K562 (cell line): ENCODE measurements around the gene TUFM. TPM values are rescaled to one million over a fixed set of nuclear protein-coding genes. Genes with fewer than 3 reads are reported as not detected.

ENCODE experiments used
- ATF7 ChIP-seq: fragments of 450-650 bp; IDR thresholded peaks from 2 replicates; pipeline ENCODE4 v1.7.1; 2014; ENCODE audit warnings: mild to moderate bottlenecking, moderate library complexity
- DACH1 ChIP-seq: fragments of 450-650 bp; IDR thresholded peaks from 2 replicates; pipeline ENCODE4 v1.6.1; 2018; ENCODE audit not compliant: partially characterized antibody
- GABPA ChIP-seq: fragments of 200-800 bp; sonication (Bioruptor generic); conservative IDR thresholded peaks from 2 replicates; pipeline ENCODE4 v1.6.1; 2016; ENCODE audit warnings: low read depth, missing genetic modification characterization, missing compliant biosample characterization
- HDGF ChIP-seq: fragments of 450-650 bp; IDR thresholded peaks from 2 replicates; pipeline ENCODE4 v1.6.1; 2016
- IFI16 ChIP-seq: fragments of 250-450 bp; sonication (Bioruptor Pico); IDR thresholded peaks from 2 replicates; pipeline ENCODE4 v2.1.2; 2022; ENCODE audit warnings: mild to moderate bottlenecking, inconsistent platforms
- RBFOX2 ChIP-seq: fragments of 200-400 bp; formaldehyde crosslinking; IDR thresholded peaks from 2 replicates; pipeline ENCODE4 v1.6.1; 2017; ENCODE audit warnings: low read depth, mild to moderate bottlenecking, low read length, moderate library complexity
- SIX5 ChIP-seq, 2 experiments: IDR thresholded peaks; 2 replicates each; pipeline ENCODE4 v1.6.1; 2011; ENCODE audit warnings: low read length in 2 of 2, borderline replicate concordance in 1 of 2, low read depth in 1 of 2, mild to moderate bottlenecking in 1 of 2, moderate library complexity in 1 of 2; ENCODE audit not compliant: insufficient read depth in 1 of 2
- polyA plus RNA-seq, 8 experiments: library from polyadenylated mRNA; depleted of rRNA in 4 of 8; stranded (reverse) in 5 of 8; unstranded in 3 of 8; fragments of >200 nt; fragmentation: Nextera tagmentation in 2 of 8; fragmentation: Illumina TruSeq in 1 of 8; extraction: Ambion mirVana in 2 of 8; extraction: Trizol in 1 of 8; gene quantifications; 2 replicates each; pipeline versions ENCODE4 v1.2.1 to v1.2.3, GENCODE V29; 2011 to 2014; ENCODE audit warnings: inconsistent platforms in 1 of 8, missing spikeins in 1 of 8
- total RNA-seq, 7 experiments: library from RNA; depleted of rRNA in 6 of 7; stranded (reverse); fragments of >200 nt in 6 of 7; fragmentation: Illumina TruSeq in 2 of 7; extraction: Trizol in 2 of 7; gene quantifications; 2 replicates each; pipeline versions ENCODE4 v1.2.1 to v1.2.3, GENCODE V29; 2011 to 2021; ENCODE audit warnings: low replicate concordance in 1 of 7
- TF ChIP-seq, protein P1 (sequence below): fragments of 450-650 bp; formaldehyde crosslinking; IDR thresholded peaks from 2 replicates; pipeline ENCODE4 v1.4.0; 2022; ENCODE audit warnings: missing genetic modification characterization
- TF ChIP-seq, protein P2 (sequence below), 2 experiments: fragments of 450-650 bp in 1 of 2; sonication (generic) in 1 of 2; formaldehyde crosslinking in 1 of 2; IDR thresholded peaks in 1 of 2; conservative IDR thresholded peaks in 1 of 2; 2 replicates each; pipeline versions ENCODE4 v1.6.1 to v1.8.1; 2016 to 2023; ENCODE audit warnings: mild to moderate bottlenecking in 2 of 2, moderate library complexity in 2 of 2, inconsistent platforms in 1 of 2, missing genetic modification reagents in 1 of 2
- TF ChIP-seq, protein P3 (sequence below), 3 experiments: IDR thresholded peaks in 2 of 3; conservative IDR thresholded peaks in 1 of 3; 2 replicates each; pipeline ENCODE4 v1.5.1; 2011 to 2012; ENCODE audit warnings: low read length in 3 of 3, mild to moderate bottlenecking in 3 of 3, control low read depth in 2 of 3, improper control_type of control experiment in 1 of 3, inconsistent platforms in 1 of 3, low read depth in 1 of 3, mixed read lengths in 1 of 3, moderate library complexity in 1 of 3; ENCODE audit not compliant: insufficient read depth in 2 of 3
- TF ChIP-seq, protein P4 (sequence below): sonication (generic); formaldehyde crosslinking; IDR thresholded peaks from 2 replicates; pipeline ENCODE4 v1.9.0; 2022; ENCODE audit warnings: mild to moderate bottlenecking, missing genetic modification reagents

The TUFM gene
- total and polyA plus RNA-seq, 9 of the 15 experiments (the other 6 are each of a cell fraction or from before 2014, with no cell fraction given), result 34.1 to 434 (median 256) TPM

DNA sequence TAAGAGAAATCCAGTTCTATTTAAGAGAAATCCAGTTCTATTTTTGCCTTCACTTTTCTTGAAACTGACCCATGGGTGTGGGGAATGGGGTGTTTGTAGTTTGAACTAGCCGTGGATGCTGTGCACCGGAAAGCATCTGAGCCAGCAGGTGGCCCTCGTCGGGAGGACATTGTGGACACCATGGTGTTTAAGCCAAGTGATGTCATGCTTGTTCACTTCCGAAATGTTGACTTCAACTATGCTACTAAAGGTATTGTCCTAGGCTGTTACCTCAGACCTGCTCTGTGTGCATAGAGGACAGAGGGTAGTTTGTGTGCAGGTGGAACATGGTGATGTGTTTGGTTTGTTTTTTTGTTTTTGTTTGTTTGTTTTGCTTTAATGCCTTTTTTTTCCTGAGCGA, 20.0 kb downstream of the TUFM start (continued):
- TF ChIP-seq, protein P1, sequence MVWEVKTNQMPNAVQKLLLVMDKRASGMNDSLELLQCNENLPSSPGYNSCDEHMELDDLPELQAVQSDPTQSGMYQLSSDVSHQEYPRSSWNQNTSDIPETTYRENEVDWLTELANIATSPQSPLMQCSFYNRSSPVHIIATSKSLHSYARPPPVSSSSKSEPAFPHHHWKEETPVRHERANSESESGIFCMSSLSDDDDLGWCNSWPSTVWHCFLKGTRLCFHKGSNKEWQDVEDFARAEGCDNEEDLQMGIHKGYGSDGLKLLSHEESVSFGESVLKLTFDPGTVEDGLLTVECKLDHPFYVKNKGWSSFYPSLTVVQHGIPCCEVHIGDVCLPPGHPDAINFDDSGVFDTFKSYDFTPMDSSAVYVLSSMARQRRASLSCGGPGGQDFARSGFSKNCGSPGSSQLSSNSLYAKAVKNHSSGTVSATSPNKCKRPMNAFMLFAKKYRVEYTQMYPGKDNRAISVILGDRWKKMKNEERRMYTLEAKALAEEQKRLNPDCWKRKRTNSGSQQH, result 0 out of 2 replicates have a peak, but pooled peaks have one; percentile 20
- TF ChIP-seq RBFOX2 (0 out of 2 replicates have a peak, but pooled peaks have one; percentile 6), DACH1 (no peak), GABPA (tag) (0 out of 2 replicates have a peak, but pooled peaks have one; percentile 13), IFI16 (CRISPR knock-in tag) (no peak), ATF7 (peak; percentile 43; the same call in 1 of the 2 replicates), HDGF (0 out of 2 replicates have a peak, but pooled peaks have one; percentile 33), SIX5 (IDR thresholded peaks at IDR 0.05; ENCODE audit: borderline replicate concordance in 1 of 2, insufficient read depth in 1 of 2, low read depth in 1 of 2, low read length in 2 of 2) (no peak)
- TF ChIP-seq, protein P2, sequence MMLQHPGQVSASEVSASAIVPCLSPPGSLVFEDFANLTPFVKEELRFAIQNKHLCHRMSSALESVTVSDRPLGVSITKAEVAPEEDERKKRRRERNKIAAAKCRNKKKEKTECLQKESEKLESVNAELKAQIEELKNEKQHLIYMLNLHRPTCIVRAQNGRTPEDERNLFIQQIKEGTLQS (IDR thresholded peaks at IDR 0.05), result peak; percentile 39; the same call in 1 of the 2 replicates
- TF ChIP-seq, protein P2 (CRISPR knock-in tag; conservative IDR thresholded peaks at IDR 0.05), result no peak
- TF ChIP-seq, protein P3, sequence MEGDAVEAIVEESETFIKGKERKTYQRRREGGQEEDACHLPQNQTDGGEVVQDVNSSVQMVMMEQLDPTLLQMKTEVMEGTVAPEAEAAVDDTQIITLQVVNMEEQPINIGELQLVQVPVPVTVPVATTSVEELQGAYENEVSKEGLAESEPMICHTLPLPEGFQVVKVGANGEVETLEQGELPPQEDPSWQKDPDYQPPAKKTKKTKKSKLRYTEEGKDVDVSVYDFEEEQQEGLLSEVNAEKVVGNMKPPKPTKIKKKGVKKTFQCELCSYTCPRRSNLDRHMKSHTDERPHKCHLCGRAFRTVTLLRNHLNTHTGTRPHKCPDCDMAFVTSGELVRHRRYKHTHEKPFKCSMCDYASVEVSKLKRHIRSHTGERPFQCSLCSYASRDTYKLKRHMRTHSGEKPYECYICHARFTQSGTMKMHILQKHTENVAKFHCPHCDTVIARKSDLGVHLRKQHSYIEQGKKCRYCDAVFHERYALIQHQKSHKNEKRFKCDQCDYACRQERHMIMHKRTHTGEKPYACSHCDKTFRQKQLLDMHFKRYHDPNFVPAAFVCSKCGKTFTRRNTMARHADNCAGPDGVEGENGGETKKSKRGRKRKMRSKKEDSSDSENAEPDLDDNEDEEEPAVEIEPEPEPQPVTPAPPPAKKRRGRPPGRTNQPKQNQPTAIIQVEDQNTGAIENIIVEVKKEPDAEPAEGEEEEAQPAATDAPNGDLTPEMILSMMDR (IDR thresholded peaks at IDR 0.05 in 2 of 3, conservative IDR thresholded peaks at IDR 0.05 in 1 of 3; ENCODE audit: insufficient read depth in 2 of 3, low read depth in 1 of 3, low read length in 3 of 3), result 0 out of 6 replicates have a peak, but pooled peaks of 1 of the 3 experiments have one; percentile 25
- TF ChIP-seq, protein P4, sequence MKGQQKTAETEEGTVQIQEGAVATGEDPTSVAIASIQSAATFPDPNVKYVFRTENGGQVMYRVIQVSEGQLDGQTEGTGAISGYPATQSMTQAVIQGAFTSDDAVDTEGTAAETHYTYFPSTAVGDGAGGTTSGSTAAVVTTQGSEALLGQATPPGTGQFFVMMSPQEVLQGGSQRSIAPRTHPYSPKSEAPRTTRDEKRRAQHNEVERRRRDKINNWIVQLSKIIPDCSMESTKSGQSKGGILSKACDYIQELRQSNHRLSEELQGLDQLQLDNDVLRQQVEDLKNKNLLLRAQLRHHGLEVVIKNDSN (CRISPR knock-in tag), result no peak
